ENCODE measurements around the gene KLF2.

Gene KLF2

DNA sequence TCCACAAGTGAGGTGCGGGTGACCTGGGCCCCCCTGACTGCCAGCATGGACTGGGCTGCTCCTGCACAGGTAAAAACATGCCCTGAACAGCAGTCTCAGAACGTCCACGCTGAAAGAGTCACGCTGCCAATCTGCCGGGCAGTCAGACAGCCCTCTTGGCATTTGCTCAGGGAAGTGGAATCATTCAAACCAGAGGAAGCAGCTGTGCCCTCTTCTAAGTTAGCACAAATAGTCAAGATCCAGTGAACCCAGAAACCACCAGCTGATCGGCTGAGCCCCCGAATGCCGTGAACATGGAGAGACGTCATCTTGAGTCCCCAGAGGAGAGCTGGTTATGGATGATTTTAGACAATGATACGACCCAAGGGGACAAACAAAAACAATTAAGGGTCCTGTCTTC is 34.4 kb downstream of the KLF2 start:
- peaks cover 0 to 8% (median 0%) of the 10 kb centered on the region in 4 donors for H3K4me1 ChIP-seq
- no peaks in the 10 kb centered on the region for H3K27me3 ChIP-seq
- DNase-seq = no peak
- intact Hi-C loops (cut with DNase I; ENCODE audit: low total_unique reads) = no loop called here
- H3K27ac ChIP-seq = no peak overlapping the region
- TF ChIP-seq, protein P1, sequence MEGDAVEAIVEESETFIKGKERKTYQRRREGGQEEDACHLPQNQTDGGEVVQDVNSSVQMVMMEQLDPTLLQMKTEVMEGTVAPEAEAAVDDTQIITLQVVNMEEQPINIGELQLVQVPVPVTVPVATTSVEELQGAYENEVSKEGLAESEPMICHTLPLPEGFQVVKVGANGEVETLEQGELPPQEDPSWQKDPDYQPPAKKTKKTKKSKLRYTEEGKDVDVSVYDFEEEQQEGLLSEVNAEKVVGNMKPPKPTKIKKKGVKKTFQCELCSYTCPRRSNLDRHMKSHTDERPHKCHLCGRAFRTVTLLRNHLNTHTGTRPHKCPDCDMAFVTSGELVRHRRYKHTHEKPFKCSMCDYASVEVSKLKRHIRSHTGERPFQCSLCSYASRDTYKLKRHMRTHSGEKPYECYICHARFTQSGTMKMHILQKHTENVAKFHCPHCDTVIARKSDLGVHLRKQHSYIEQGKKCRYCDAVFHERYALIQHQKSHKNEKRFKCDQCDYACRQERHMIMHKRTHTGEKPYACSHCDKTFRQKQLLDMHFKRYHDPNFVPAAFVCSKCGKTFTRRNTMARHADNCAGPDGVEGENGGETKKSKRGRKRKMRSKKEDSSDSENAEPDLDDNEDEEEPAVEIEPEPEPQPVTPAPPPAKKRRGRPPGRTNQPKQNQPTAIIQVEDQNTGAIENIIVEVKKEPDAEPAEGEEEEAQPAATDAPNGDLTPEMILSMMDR (IDR thresholded peaks at IDR 0.05) = no peak
- no peak overlapping the region for H3K4me3 ChIP-seq
- H3K36me3 ChIP-seq = peaks cover under 1 to 27% (median 16%) of the 10 kb centered on the region in 3 donors
- no peaks in the 10 kb centered on the region for H3K9me3 ChIP-seq

DNA sequence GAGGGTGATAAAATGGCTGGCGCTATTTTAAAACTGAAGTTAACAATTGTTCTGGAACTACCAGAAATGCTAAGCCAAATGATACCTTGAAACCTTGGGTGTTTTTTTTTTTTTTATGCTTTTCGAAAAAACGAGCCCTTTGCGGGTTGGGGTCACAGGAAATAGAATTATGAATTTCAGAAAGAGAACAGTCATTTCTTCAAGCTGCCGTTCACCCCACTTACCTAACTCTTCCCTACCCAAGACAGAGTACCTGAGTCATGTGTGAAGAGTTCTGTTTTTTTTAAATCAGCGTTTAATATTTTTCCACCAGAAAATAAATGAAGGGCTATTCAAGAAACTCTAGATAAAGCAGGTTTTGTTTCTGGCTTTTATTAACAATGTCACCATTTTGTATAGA is 35.3 kb downstream of the KLF2 start:
- H3K4me1 ChIP-seq = peaks cover 0 to 8% (median 0%) of the 10 kb centered on the region in 4 donors
- no peaks in the 10 kb centered on the region for H3K9me3 ChIP-seq
- no peak overlapping the region for H3K27ac ChIP-seq
- intact Hi-C loops (cut with DNase I; ENCODE audit: low total_unique reads) = no loop called here
- no peaks in the 10 kb centered on the region for H3K27me3 ChIP-seq
- H3K36me3 ChIP-seq = peaks cover 0 to 25% (median 11%) of the 10 kb centered on the region in 3 donors
- H3K4me3 ChIP-seq = no peak overlapping the region
- DNase-seq = no peak
- TF ChIP-seq, protein P1 (IDR thresholded peaks at IDR 0.05) = no peak

DNA sequence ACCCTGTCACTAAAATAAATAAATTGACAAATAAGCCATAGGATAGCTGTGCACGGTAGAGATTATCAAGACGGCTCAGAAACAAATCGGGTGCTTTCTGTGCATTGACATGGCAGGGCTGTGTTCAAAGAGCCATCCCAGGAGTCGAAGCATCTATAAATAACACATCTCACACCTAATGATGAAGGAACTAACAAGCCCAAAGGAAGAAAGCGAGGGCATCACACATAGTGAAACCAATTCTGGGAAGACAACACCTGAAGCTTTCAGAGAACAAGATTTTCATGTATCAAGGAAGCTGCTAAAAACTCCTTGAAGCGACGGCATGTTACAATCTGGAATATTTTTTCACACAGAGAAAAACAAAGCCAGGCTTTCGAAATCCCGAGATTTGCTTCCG is 36.1 kb downstream of the KLF2 start:
- DNase-seq = no peak
- TF ChIP-seq, protein P1 (IDR thresholded peaks at IDR 0.05) = no peak
- H3K27me3 ChIP-seq = no peaks in the 10 kb centered on the region
- intact Hi-C loops (cut with DNase I; ENCODE audit: low total_unique reads) = no loop called here
- peaks cover 0 to 8% (median 0%) of the 10 kb centered on the region in 4 donors for H3K4me1 ChIP-seq
- H3K9me3 ChIP-seq = no peaks in the 10 kb centered on the region
- no peak overlapping the region for H3K4me3 ChIP-seq
- peaks cover 0 to 18% (median 11%) of the 10 kb centered on the region in 3 donors for H3K36me3 ChIP-seq
- H3K27ac ChIP-seq = no peak overlapping the region

DNA sequence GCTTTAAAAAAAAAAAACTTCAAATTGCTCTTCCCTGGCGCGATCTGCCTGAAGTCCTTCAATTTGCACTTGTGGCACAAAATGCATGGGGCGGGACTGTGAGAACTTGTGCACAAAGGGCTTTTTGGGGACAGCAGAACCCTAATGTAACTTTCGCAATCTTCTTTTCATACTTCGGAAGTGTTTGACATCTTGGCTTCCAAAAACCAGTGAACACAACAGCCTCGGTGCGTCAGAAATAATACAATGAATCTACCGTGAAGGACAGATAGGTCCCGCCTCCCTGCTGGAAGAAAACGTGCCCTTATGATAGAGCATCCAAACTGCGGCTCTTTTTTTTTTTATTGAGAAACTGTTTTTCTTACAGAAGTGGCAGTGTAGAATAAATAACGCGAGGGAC is 36.6 kb downstream of the KLF2 start:
- intact Hi-C loops (cut with DNase I; ENCODE audit: low total_unique reads) = no loop called here

DNA sequence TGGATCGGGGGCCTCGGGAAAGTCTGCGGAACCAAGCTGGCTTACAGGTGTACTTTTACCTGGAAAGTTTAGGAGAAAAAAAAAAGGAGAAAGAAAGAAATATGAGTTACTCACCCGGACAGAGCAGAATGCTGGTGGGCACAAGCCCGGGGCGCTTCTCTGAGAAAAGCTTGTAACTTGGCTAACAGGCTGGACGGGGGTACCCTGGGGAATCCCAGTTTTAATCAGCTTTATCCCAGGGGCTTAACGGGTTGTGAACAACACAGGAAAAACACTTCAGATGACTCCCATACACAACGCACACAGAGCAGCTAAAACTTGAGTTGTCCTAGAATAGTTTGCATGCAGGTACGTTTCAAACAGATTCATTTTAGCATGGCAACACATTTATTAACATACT is 37.3 kb downstream of the KLF2 start:
- TF ChIP-seq, protein P1 (IDR thresholded peaks at IDR 0.05) = no peak
- intact Hi-C loops (cut with DNase I; ENCODE audit: low total_unique reads) = no loop called here
- Histone ChIP-seq H3K9me3 (no peaks in the 10 kb centered on the region), H3K27me3 (no peaks in the 10 kb centered on the region), H3K4me3 (no peak overlapping the region), H3K36me3 (peaks cover 0 to 21% (median 11%) of the 10 kb centered on the region in 3 donors), H3K4me1 (peaks cover 0 to 8% (median 0%) of the 10 kb centered on the region in 4 donors), H3K27ac (no peak overlapping the region)
- DNase-seq = no peak

More for the DNA sequence above, 36.6 kb downstream of the KLF2 start:
- H3K27me3 ChIP-seq = no peaks in the 10 kb centered on the region
- peaks cover 0 to 8% (median 0%) of the 10 kb centered on the region in 4 donors for H3K4me1 ChIP-seq
- no peaks in the 10 kb centered on the region for H3K9me3 ChIP-seq
- H3K27ac ChIP-seq = no peak overlapping the region
- peak in 1 of 2 donors; percentile 51 for DNase-seq
- H3K36me3 ChIP-seq = peaks cover 0 to 21% (median 11%) of the 10 kb centered on the region in 3 donors
- no peak overlapping the region for H3K4me3 ChIP-seq
- TF ChIP-seq, protein P1 (IDR thresholded peaks at IDR 0.05) = no peak

Measured in tibial artery (tissue), 4 donors.